ENCODE results near the gene KDF1.
A peak's percentile ranks its signal among the peaks of the same experiment; 100 is the strongest.
"Not testable (repeated sequence)": the region's sequence is repeated elsewhere in the genome, so short reads cannot be mapped to it uniquely, and the experiment has no call there.

KDF1 gene

GRCh38 chr1:26999440-26999987 is 39.2 kb upstream of the KDF1 start:
- Mint-ChIP-seq H3K27me3 (peaks cover 26% of the 10 kb centered on the region), H3K36me3 (ENCODE audit: low read depth) (no peaks in the 10 kb centered on the region), H3K27ac (no peak overlapping the region), H3K4me3 (no peak overlapping the region), H3K9me3 (no peaks in the 10 kb centered on the region), H3K4me1 (ENCODE audit: low read depth) (no peaks in the 10 kb centered on the region)

DNA sequence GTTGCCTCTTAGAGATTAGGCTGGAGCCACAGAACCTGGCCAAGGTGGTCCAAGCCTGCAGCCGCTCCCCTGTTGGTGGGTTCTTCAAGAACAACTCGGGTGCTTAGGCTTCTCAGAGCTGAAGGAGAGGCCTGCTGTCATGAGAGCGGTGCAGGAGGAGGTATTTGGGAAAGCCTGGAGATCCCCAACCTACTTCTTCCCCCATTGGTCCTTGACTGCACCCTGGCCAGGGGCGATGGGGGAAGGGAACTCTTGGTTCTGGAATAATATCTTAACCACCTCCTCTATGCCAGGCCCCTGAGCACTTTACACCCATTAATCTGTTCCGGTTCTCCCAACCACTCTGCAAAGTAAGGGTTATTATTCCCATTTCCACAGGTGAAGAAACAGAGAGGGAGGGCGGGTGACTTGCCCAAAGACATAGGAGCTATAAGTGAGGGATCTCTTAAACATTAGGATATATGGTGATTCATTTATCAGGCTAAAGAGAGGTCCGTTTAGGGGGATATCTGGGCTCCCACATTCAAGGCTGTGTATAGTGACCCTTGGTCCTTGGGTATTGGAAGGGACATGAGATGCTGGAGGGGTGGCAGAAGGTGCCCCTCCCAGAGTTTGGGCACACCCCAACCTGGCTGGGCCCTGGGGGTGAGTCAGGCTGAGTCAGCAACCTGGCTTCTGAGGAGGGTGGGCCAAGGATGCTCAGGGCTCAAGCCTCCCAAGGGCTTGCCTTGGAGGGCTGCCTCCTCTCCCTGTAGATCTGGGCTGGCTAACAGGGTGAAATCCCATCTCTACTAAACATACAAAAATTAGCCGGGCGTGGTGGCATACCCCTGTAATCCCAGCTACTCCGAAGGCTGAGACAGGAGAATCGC is 38.4 kb upstream of the KDF1 start:
- Mint-ChIP-seq H3K36me3 (ENCODE audit: low read depth) (no peaks in the 10 kb centered on the region), H3K27me3 (peaks cover 28% of the 10 kb centered on the region), H3K4me3 (no peak overlapping the region), H3K9me3 (no peaks in the 10 kb centered on the region), H3K4me1 (ENCODE audit: low read depth) (no peaks in the 10 kb centered on the region), H3K27ac (no peak overlapping the region)

DNA sequence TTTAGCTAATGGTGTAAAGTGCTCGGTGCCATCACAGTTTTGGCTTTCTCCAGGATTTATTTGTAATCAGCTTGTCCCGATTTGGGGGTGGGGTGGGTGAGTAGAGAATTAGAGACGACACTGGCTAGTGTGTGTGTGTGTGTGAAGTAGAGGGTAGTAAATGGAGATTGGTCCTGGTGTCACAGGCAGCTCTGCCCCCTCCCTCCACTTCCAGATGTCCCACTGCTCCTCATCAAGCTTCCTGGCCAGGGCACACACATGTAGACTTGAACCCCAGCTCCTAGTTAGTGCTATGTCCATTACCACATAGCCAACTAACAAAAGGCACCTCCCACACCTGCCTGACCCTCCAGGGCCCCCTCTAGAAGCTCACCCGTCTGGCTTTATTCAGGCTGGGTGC is 36.4 kb upstream of the KDF1 start:
- no peaks in the 10 kb centered on the region for H3K9me3 Mint-ChIP-seq
- no peak overlapping the region for H3K4me3 Mint-ChIP-seq
- H3K27me3 Mint-ChIP-seq: peaks cover 32% of the 10 kb centered on the region
- H3K36me3 Mint-ChIP-seq (ENCODE audit: low read depth): no peaks in the 10 kb centered on the region
- no peak overlapping the region for H3K27ac Mint-ChIP-seq
- peaks cover 8% of the 10 kb centered on the region for H3K4me1 Mint-ChIP-seq (ENCODE audit: low read depth)

- Mint-ChIP-seq H3K27ac (no peak overlapping the region), H3K9me3 (no peaks in the 10 kb centered on the region), H3K27me3 (peaks cover 38% of the 10 kb centered on the region), H3K4me1 (ENCODE audit: low read depth) (peaks cover 11% of the 10 kb centered on the region), H3K4me3 (no peak overlapping the region), H3K36me3 (ENCODE audit: low read depth) (no peaks in the 10 kb centered on the region)
These were observed 35.8 kb upstream of the KDF1 start for GRCh38 chr1:26996024-26996423.

DNA sequence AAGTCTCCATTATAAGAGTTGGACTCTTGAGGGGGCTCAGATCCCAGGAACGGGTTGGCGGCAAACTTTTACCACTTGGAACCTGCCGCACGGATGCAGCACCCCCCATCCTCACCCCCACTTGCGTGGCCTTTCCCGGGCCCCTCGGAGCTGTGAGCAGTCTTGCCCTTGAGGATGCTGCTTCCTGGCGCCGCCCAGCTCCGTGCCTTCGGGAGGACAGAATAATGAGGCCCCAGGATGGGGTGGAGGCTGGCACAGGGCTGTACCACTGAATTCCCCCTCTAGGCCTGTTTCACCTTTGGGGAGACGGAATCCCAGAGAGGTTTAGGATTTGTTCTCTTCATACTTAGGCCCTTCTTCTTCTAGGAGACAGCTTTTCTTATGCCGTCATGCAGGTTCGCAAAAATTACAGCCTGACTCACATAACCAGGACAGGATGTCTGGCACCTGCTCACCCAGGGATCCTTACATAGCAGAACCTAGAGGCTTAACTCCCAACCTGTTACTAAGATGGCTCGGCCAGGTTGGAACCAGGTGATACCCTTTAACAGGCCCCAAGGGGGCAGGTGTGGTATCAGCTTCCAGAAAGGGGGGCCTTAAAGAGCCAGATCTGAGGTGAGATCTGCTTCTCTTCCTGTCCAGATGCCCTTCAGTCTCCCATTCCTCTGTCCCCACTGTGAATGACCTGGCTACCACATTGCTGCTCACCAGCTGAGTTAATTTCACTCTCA is 34.7 kb upstream of the KDF1 start:
- Mint-ChIP-seq H3K4me1 (ENCODE audit: low read depth) (peaks cover 11% of the 10 kb centered on the region), H3K27me3 (peaks cover 46% of the 10 kb centered on the region), H3K27ac (no peak overlapping the region), H3K36me3 (ENCODE audit: low read depth) (no peaks in the 10 kb centered on the region), H3K4me3 (peak overlapping the region; percentile 65), H3K9me3 (no peaks in the 10 kb centered on the region)

DNA sequence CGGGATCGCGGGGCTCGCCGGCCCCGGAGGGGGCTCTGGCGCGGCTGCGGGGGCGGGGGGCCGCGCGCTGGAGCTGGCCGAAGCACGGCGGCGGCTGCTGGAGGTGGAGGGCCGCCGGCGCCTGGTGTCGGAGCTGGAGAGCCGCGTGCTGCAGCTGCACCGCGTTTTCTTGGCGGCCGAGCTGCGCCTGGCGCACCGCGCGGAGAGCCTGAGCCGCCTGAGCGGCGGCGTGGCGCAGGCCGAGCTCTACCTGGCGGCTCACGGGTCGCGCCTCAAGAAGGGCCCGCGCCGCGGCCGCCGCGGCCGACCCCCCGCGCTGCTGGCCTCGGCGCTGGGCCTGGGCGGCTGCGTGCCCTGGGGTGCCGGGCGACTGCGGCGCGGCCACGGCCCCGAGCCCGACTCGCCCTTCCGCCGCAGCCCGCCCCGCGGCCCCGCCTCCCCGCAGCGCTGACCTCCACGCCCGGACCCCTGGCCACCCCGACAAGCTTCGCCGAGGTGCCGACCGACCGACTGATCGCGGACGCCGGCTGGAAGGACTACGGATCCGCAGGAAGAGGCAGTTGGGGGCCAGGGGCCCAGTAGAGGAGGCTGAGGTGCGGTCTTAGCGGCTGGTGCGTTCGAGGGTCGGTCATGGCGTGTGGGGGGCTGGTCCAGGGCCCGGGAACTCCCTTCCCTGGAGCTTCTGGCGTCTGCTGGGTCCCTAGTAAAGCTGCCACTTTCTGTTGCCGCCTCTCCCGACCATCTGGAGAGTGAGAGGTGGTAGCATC is 33.9 kb upstream of the KDF1 start:
- peaks cover 11% of the 10 kb centered on the region for H3K4me1 Mint-ChIP-seq (ENCODE audit: low read depth)
- no peaks in the 10 kb centered on the region for H3K9me3 Mint-ChIP-seq
- H3K36me3 Mint-ChIP-seq (ENCODE audit: low read depth): no peaks in the 10 kb centered on the region
- peak overlapping the region; percentile 65 for H3K4me3 Mint-ChIP-seq
- H3K27me3 Mint-ChIP-seq: peaks cover 50% of the 10 kb centered on the region
- H3K27ac Mint-ChIP-seq: no peak overlapping the region

- no peaks in the 10 kb centered on the region for H3K9me3 Mint-ChIP-seq
- peak within 1 kb of the TSS; percentile 65 for H3K4me3 Mint-ChIP-seq
- no peak within 1 kb of the TSS for H3K27ac Mint-ChIP-seq
- H3K36me3 Mint-ChIP-seq (ENCODE audit: low read depth): no peaks in the 10 kb centered on the region
- H3K4me1 Mint-ChIP-seq (ENCODE audit: low read depth): peaks cover 11% of the 10 kb centered on the region
- H3K27me3 Mint-ChIP-seq: peaks cover 50% of the 10 kb centered on the region
These were observed 33.2 kb upstream of the KDF1 start, which contains the start of gene TRNP1 for GRCh38 chr1:26993237-26994019. Gene TRNP1 (plus strand): TSS chr1:26993692. CDS start chr1:26993787, 95 bp downstream.

- Mint-ChIP-seq H3K27ac (no peak overlapping the region), H3K4me3 (no peak overlapping the region), H3K9me3 (no peaks in the 10 kb centered on the region), H3K4me1 (ENCODE audit: low read depth) (peaks cover 11% of the 10 kb centered on the region), H3K27me3 (peaks cover 43% of the 10 kb centered on the region), H3K36me3 (ENCODE audit: low read depth) (no peaks in the 10 kb centered on the region)
These were observed 31.2 kb upstream of the KDF1 start for GRCh38 chr1:26991310-26992116.

GRCh38 chr1:26989403-26990109 is 29.3 kb upstream of the KDF1 start:
- H3K36me3 Mint-ChIP-seq (ENCODE audit: low read depth); H3K27ac Mint-ChIP-seq; H3K9me3 Mint-ChIP-seq; H3K4me3 Mint-ChIP-seq: not testable (repeated sequence)
- peaks cover 11% of the 10 kb centered on the region for H3K4me1 Mint-ChIP-seq (ENCODE audit: low read depth)
- peaks cover 36% of the 10 kb centered on the region for H3K27me3 Mint-ChIP-seq

DNA sequence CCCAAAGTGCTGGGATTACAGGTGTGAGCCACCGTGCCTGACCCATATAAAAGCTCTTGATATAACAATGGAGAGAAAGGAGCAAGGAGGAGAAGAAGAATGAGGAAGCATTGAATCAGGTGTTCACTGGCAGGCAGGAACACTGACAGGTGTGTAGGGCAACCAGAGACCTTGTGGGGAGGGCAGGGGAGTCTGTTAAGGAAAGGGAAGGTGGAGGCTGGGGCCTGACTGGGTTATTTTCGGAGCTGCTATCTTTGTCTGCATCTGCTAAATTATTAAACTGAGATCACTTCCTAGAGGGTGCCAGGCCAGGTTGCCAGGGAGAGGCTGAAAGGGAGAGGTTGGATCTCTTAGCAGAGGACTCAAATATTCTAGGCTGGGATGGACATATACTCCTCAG is 26.4 kb upstream of the KDF1 start:
- no peaks in the 10 kb centered on the region for H3K9me3 Mint-ChIP-seq
- no peaks in the 10 kb centered on the region for H3K36me3 Mint-ChIP-seq (ENCODE audit: low read depth)
- H3K27ac Mint-ChIP-seq: no peak overlapping the region
- peaks cover 39% of the 10 kb centered on the region for H3K27me3 Mint-ChIP-seq
- peaks cover 3% of the 10 kb centered on the region for H3K4me1 Mint-ChIP-seq (ENCODE audit: low read depth)
- H3K4me3 Mint-ChIP-seq: no peak overlapping the region

- H3K4me3 Mint-ChIP-seq: no peak overlapping the region
- no peaks in the 10 kb centered on the region for H3K4me1 Mint-ChIP-seq (ENCODE audit: low read depth)
- H3K9me3 Mint-ChIP-seq: no peaks in the 10 kb centered on the region
- no peaks in the 10 kb centered on the region for H3K36me3 Mint-ChIP-seq (ENCODE audit: low read depth)
- no peak overlapping the region for H3K27ac Mint-ChIP-seq
- peaks cover 26% of the 10 kb centered on the region for H3K27me3 Mint-ChIP-seq
These were observed 24.0 kb upstream of the KDF1 start for GRCh38 chr1:26984291-26984690.

- H3K27me3 Mint-ChIP-seq: peaks cover 26% of the 10 kb centered on the region
- H3K36me3 Mint-ChIP-seq (ENCODE audit: low read depth): no peaks in the 10 kb centered on the region
- H3K4me1 Mint-ChIP-seq (ENCODE audit: low read depth): no peaks in the 10 kb centered on the region
- H3K4me3 Mint-ChIP-seq: no peak overlapping the region
- no peak overlapping the region for H3K27ac Mint-ChIP-seq
- H3K9me3 Mint-ChIP-seq: no peaks in the 10 kb centered on the region
These were observed 23.6 kb upstream of the KDF1 start for GRCh38 chr1:26983863-26984262.
